Measurements from ENCODE around the gene SYNJ2BP.
A peak's percentile ranks its signal among the peaks of the same experiment; 100 is the strongest.
"Not testable (repeated sequence)": the region's sequence is repeated elsewhere in the genome, so short reads cannot be mapped to it uniquely, and the experiment has no call there.

Gene SYNJ2BP

GRCh38 chr14:70416725-70417349 lies at the start of gene SYNJ2BP:
Gene SYNJ2BP (minus strand): TSS chr14:70417090. CDS start chr14:70416963, 127 bp downstream.
- peak; percentile 8 to 34 (median 25) for DNase-seq (ENCODE audit: low read depth in 3 of 3)

DNA sequence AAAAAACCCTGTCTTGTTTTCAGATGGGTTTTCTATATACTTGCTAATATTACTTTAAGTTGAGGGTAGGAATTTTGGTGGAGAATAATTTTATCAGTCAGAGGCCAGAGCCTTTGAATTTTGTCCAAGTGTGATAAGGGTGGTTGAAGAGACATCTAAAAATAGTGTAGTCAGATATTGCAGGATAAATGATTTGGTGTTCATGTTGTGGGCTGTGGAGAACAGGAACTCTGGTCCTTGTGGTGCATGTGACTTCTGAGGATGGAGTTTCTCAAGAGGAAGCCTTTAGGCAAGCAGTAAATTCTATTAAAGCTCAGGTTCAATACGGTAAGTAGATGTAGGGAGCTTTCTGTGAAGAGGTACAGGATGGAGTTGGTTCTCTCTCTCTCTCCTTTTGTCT lies 37.8 kb upstream of the SYNJ2BP start:
- DNase-seq (ENCODE audit: low read depth in 3 of 3), result no peak

- no peak for DNase-seq (ENCODE audit: low read depth in 3 of 3)
Measured at GRCh38 chr14:70451874-70452273, 35.0 kb upstream of the SYNJ2BP start, which contains the start of gene ADAM21. Gene ADAM21 (plus strand): TSS chr14:70452174. CDS start chr14:70457500, 5,326 bp downstream.

GRCh38 chr14:70448633-70449340 lies 31.9 kb upstream of the SYNJ2BP start:
- no peak for DNase-seq (ENCODE audit: low read depth in 3 of 3)

- DNase-seq (ENCODE audit: low read depth in 3 of 3), result no peak
Measured at GRCh38 chr14:70442750-70443149, 25.9 kb upstream of the SYNJ2BP start.

- no peak for DNase-seq (ENCODE audit: low read depth in 3 of 3)
Measured at GRCh38 chr14:70441641-70442040, 24.8 kb upstream of the SYNJ2BP start.

GRCh38 chr14:70436867-70437266 lies 20.0 kb upstream of the SYNJ2BP start:
- DNase-seq (ENCODE audit: low read depth in 3 of 3), result no peak

DNA sequence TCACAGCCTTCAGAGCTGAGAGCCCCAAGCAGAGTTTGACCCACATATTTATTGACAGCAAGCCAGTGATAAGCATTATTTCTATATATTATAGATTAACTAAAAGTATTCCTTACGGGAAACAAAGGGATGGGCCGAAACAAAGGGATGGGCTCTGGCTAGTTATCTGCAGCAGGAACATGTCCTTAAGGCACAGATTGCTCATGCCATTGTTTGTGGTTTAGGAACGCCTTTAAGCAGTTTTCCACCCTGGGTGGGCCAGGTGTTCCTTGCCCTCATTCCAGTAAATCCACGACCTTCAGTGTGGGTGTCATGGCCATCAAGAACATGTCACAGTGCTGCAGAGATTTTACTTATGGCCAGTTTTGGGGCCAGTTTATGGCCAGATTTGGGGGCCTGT lies 9.7 kb upstream of the SYNJ2BP start:
- not testable (repeated sequence) for DNase-seq (ENCODE audit: low read depth in 3 of 3)

DNA sequence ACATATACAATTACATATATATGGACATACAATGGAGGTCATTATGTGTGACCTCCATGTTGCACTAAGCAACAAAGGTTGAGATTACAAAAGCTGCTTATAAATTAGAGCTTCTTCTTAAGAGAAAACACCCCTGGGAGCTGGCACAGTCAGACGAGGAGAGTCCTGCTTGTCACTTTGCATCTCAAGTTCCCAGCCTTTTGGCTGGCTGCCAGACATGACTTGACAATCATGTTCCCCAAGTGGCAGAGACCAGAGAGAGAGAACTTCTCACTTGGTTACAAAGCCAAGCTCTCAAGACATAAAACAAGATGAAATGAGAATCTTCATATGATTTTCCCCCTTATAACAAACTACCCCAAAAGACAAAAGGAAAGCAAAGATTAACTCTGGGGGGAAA lies 8.5 kb upstream of the SYNJ2BP start:
- DNase-seq (ENCODE audit: low read depth in 3 of 3), result no peak

DNA sequence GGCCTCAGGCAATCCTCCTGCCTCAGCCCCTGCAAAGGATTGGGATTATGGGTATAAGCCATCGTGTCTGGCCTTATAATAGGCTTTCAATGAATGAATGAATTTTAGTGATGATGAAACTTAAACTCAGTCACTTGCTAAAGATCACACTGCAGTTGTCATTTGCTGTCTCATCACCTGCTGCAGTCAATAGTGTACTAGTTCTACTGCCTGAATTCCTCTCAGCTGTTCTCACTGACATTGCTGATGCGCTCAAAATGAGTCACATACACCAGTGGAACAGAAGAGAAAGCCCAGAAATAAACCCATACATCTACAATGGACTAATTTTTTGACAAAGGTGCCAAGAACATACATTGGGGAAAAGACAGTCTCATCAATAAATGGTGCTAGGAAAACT lies 5.6 kb upstream of the SYNJ2BP start:
- no peak for DNase-seq (ENCODE audit: low read depth in 3 of 3)

- not testable (repeated sequence) for DNase-seq (ENCODE audit: low read depth in 3 of 3)
Measured at GRCh38 chr14:70419270-70419931, 2.5 kb upstream of the SYNJ2BP start.

GRCh38 chr14:70416338-70416724 lies 559 bp downstream of the SYNJ2BP start:
- no peak for DNase-seq (ENCODE audit: low read depth in 3 of 3)

- DNase-seq (ENCODE audit: low read depth in 3 of 3), result no peak
Measured at GRCh38 chr14:70415788-70416187, 1.1 kb downstream of the SYNJ2BP start.

DNA sequence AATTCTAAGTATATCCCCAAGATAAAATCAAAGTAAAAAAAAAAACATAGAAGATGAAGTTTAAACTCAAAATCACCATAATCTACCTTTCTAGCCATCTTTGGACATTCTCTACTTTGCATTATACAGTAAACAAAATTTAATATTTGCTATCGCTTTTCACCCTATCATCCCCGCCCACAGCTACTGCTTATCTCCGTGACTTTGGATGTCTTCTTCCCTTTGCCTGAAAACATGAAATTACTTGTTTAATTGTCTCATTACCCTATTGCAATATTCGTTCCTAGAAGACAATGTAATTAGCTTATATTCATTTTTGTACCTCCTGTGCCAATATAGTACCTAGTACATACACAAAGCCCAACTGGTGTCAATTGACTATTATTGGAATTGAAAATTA lies 9.3 kb downstream of the SYNJ2BP start:
- no peak for DNase-seq (ENCODE audit: low read depth in 3 of 3)

DNA sequence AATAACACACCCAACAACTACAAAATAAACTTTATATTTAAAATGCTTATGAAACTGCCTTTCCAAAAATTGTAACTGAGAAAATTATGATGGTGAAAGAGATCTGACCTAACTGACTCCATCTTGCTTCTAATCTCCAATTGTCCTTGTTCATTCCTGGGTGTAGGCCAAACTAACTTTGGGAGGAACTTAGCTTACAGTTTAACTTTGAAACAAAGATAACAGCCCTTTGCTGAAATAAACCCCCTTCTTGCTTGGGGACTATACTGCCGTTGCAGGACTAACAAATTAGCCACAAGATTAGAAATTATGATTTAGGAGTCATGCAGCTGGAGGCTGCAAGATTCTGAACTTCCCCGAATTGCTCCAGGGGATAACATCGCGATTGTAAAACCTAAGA lies 10.7 kb downstream of the SYNJ2BP start:
- not testable (repeated sequence) for DNase-seq (ENCODE audit: low read depth in 3 of 3)

GRCh38 chr14:70403335-70403734 lies 13.6 kb downstream of the SYNJ2BP start:
- DNase-seq (ENCODE audit: low read depth in 3 of 3), result not testable (repeated sequence)

GRCh38 chr14:70401643-70402042 lies 15.2 kb downstream of the SYNJ2BP start:
- no peak for DNase-seq (ENCODE audit: low read depth in 3 of 3)

DNA sequence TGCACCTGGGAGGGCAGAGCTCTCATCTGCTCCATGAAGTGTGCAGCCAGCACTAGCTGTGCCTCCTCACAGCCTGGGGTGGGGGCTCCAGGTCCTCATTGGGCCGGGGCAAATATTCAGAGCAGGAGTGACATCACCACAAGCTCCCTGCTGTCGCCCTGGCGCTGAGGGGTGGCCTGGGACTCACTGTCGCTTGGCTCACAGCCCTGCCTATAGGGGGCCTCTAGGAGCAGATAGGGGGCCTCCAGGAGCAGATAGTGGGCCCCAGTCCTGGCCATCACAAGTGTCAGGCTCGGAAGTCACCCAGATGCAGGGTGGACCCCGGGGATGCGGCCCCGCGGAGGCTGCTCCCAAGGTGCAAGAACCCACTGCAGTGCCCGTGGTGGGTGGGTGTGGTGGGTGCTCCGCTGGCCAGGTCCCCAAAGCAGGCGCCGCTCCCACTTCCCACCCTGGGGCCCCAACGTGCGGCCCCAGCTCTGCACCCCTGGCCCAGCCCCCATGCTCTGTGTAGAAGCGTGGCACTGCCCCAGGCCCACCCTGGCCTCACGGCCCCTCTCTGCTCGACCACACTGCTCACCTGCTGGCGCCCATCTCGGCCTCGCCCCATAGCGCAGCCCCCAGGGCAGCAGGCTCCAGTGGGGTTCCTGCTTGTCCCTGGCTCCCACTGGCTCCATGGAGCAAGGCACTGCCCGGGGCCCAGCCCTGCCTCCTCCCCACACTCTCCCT lies 18.0 kb downstream of the SYNJ2BP start:
- DNase-seq (ENCODE audit: low read depth in 3 of 3), result no peak

- no peak for DNase-seq (ENCODE audit: low read depth in 3 of 3)
Measured at GRCh38 chr14:70398280-70398679, 18.6 kb downstream of the SYNJ2BP start.

DNA sequence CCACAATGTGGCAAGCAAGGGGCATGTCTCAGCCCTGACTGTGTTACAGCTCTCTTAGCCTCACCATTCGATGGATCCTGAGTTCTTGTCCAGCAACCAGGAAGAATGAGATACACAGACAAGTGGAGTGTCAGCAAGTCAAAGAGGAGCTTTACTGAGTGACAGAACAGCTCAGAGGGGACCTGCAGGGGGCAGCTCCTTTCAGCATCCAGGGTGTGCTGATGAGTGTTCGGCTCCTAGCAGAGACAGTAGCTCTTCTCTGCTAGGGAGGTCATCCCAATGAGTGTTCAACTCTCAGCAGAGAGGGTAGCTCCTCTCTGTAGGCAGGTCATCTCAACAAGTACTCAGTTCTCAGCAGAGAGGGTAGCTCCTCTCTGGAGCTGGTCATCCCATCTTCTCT lies 19.1 kb downstream of the SYNJ2BP start:
- DNase-seq (ENCODE audit: low read depth in 3 of 3), result no peak

DNA sequence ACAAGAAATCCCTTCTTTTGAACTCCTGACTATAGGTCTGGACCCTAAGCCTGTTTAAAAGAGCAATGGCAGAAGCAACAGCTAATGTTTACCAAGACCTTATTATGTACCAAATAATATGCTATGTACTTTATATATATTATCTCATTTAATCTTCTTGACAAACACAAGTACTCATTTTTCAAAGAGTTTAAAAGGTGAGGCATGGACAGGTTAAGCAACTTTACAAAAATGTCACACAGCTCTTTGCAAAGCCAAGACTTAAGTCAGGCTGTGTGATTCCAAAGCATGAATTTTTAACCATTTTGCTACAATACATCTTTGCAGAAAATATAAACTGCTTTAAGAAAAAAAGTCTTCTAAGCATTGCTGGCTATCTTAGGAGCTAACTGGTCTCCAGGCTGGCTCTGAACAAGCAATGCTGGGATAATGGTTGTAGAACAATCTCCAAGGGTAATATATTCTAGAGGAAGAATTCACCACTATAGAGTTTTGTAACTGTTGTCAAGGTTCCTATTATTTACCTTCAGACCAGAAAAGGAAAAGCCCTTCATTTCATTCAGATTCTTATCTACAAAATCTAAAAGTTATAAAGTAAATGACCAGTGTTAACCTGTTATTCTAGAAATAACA lies 22.1 kb downstream of the SYNJ2BP start:
- no peak for DNase-seq (ENCODE audit: low read depth in 3 of 3)

GRCh38 chr14:70392676-70393075 lies 24.2 kb downstream of the SYNJ2BP start:
- DNase-seq (ENCODE audit: low read depth in 3 of 3), result no peak
